DND-41 (cell line): ENCODE measurements around the gene ATP2A3.

Source experiments
- ATAC-seq: fragments of 200-7000 bp; cut with Tn5 transposase; 3 replicates; pipeline ENCODE4 v1.9.1; 2021; ENCODE audit warnings: low read depth; ENCODE audit not compliant: insufficient read depth
- DNase-seq: peaks from one replicate; pipeline ENCODE4 v3.0.0-alpha.2; 2020
- H2AFZ ChIP-seq: 2 replicates; pipeline ENCODE4 v1.6.0; 2012; ENCODE audit warnings: low read depth, low read length
- H3K27ac ChIP-seq: 2 replicates; pipeline ENCODE4 v1.5.1; 2012; ENCODE audit warnings: low read length, inconsistent platforms
- H3K27me3 ChIP-seq: fragments of 200-600 bp; sonication (generic); 2 replicates; pipeline ENCODE4 v1.6.0; 2012; ENCODE audit warnings: low read length, mild to moderate bottlenecking, inconsistent platforms; ENCODE audit not compliant: insufficient read depth, poor library complexity
- H3K36me3 ChIP-seq: 2 replicates; pipeline ENCODE4 v1.5.1; 2012; ENCODE audit warnings: low read length, inconsistent platforms; ENCODE audit not compliant: insufficient read depth
- H3K4me1 ChIP-seq: 2 replicates; pipeline ENCODE4 v1.5.1; 2012; ENCODE audit warnings: mild to moderate bottlenecking, low read length; ENCODE audit not compliant: insufficient read depth
- H3K4me2 ChIP-seq: 2 replicates; pipeline ENCODE4 v1.6.0; 2012; ENCODE audit warnings: mild to moderate bottlenecking, moderate library complexity, low read length, inconsistent platforms; ENCODE audit not compliant: insufficient read depth
- H3K4me3 ChIP-seq, 2 experiments: fragments of 200-600 bp in 1 of 2; shearing (Covaris generic) in 1 of 2; 2 replicates each; pipeline ENCODE4 v1.5.1; 2012 to 2016; ENCODE audit warnings: inconsistent platforms in 2 of 2, low read length in 2 of 2, mild to moderate bottlenecking in 2 of 2, low read depth in 1 of 2, moderate library complexity in 1 of 2
- H3K79me2 ChIP-seq: 2 replicates; pipeline ENCODE4 v1.6.0; 2012; ENCODE audit warnings: low read length, inconsistent platforms; ENCODE audit not compliant: insufficient read depth
- H3K9ac ChIP-seq: 2 replicates; pipeline ENCODE4 v1.6.0; 2012; ENCODE audit warnings: low read depth, mild to moderate bottlenecking, inconsistent platforms, low read length, moderate library complexity
- H3K9me3 ChIP-seq: 2 replicates; pipeline ENCODE4 v1.5.1; 2012; ENCODE audit warnings: low read length, moderate library complexity, mild to moderate bottlenecking, inconsistent platforms; ENCODE audit not compliant: insufficient read depth, severe bottlenecking
- H4K20me1 ChIP-seq: 2 replicates; pipeline ENCODE4 v1.6.0; 2012; ENCODE audit warnings: low read length; ENCODE audit not compliant: insufficient read depth
- EZH2 ChIP-seq: IDR thresholded peaks from 3 replicates; pipeline ENCODE4 v1.6.1; 2012; ENCODE audit warnings: borderline replicate concordance, low read depth, mild to moderate bottlenecking, moderate library complexity, low read length, inconsistent platforms; ENCODE audit not compliant: severe bottlenecking
- TF ChIP-seq, protein P1 (sequence below): IDR thresholded peaks from 2 replicates; pipeline ENCODE4 v1.5.1; 2012; ENCODE audit warnings: borderline replicate concordance, low read length, moderate library complexity, mild to moderate bottlenecking; ENCODE audit not compliant: poor library complexity, severe bottlenecking; ENCODE audit errors: extremely low read depth

The ATP2A3 gene

DNA sequence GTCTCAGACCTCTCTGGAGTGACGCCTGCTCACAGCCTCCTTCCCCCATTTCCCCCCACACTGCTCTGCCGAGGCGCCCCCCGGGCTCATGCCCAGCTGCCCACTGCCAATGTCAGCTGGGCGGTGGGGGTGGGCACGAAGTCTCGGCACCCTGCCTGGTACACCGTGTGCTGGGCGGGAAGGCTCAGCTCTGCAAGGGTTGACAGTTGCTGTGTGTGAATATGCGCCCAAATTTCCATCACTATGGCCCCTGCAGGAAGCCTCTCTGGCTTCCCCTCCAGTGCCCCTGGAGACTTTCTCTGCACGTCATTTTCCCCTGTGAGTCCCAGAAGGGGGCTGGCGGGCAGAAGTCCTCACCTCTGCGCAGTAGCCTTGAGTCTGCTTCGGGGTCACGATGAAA lies 59.7 kb downstream of the ATP2A3 start:
- no peaks in the 10 kb centered on the region for H4K20me1 ChIP-seq
- TF ChIP-seq, protein P1, sequence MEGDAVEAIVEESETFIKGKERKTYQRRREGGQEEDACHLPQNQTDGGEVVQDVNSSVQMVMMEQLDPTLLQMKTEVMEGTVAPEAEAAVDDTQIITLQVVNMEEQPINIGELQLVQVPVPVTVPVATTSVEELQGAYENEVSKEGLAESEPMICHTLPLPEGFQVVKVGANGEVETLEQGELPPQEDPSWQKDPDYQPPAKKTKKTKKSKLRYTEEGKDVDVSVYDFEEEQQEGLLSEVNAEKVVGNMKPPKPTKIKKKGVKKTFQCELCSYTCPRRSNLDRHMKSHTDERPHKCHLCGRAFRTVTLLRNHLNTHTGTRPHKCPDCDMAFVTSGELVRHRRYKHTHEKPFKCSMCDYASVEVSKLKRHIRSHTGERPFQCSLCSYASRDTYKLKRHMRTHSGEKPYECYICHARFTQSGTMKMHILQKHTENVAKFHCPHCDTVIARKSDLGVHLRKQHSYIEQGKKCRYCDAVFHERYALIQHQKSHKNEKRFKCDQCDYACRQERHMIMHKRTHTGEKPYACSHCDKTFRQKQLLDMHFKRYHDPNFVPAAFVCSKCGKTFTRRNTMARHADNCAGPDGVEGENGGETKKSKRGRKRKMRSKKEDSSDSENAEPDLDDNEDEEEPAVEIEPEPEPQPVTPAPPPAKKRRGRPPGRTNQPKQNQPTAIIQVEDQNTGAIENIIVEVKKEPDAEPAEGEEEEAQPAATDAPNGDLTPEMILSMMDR, result no peak
- TF ChIP-seq EZH2, result no peak
- H3K9me3 ChIP-seq, result no peaks in the 10 kb centered on the region
- H3K4me2 ChIP-seq, result no peak overlapping the region
- H3K79me2 ChIP-seq, result no peaks in the 10 kb centered on the region
- H3K36me3 ChIP-seq, result no peaks in the 10 kb centered on the region
- ATAC-seq, result peak; percentile 49
- H3K27me3 ChIP-seq, result no peaks in the 10 kb centered on the region
- no peak for DNase-seq
- H3K9ac ChIP-seq, result no peak overlapping the region
- H3K4me3 ChIP-seq, result no peak overlapping the region
- H3K4me1 ChIP-seq, result peaks cover 12% of the 10 kb centered on the region; the same call in 1 of the 2 replicates
- H3K27ac ChIP-seq, result no peak overlapping the region; the same call in 1 of the 2 replicates
- no peak overlapping the region for H2AFZ ChIP-seq

GRCh38 chr17:3903881-3904290 lies 60.4 kb downstream of the ATP2A3 start:
- no peak overlapping the region for H3K4me3 ChIP-seq
- H3K79me2 ChIP-seq, result no peaks in the 10 kb centered on the region
- H4K20me1 ChIP-seq, result no peaks in the 10 kb centered on the region
- ATAC-seq, result no peak
- H2AFZ ChIP-seq, result no peak overlapping the region
- H3K27ac ChIP-seq, result no peak overlapping the region
- H3K27me3 ChIP-seq, result no peaks in the 10 kb centered on the region
- no peaks in the 10 kb centered on the region for H3K36me3 ChIP-seq
- H3K4me1 ChIP-seq, result peaks cover 12% of the 10 kb centered on the region; the same call in 1 of the 2 replicates
- H3K9me3 ChIP-seq, result no peaks in the 10 kb centered on the region
- H3K4me2 ChIP-seq, result no peak overlapping the region
- TF ChIP-seq EZH2, result no peak
- TF ChIP-seq, protein P1, result no peak
- H3K9ac ChIP-seq, result no peak overlapping the region
- no peak for DNase-seq

DNA sequence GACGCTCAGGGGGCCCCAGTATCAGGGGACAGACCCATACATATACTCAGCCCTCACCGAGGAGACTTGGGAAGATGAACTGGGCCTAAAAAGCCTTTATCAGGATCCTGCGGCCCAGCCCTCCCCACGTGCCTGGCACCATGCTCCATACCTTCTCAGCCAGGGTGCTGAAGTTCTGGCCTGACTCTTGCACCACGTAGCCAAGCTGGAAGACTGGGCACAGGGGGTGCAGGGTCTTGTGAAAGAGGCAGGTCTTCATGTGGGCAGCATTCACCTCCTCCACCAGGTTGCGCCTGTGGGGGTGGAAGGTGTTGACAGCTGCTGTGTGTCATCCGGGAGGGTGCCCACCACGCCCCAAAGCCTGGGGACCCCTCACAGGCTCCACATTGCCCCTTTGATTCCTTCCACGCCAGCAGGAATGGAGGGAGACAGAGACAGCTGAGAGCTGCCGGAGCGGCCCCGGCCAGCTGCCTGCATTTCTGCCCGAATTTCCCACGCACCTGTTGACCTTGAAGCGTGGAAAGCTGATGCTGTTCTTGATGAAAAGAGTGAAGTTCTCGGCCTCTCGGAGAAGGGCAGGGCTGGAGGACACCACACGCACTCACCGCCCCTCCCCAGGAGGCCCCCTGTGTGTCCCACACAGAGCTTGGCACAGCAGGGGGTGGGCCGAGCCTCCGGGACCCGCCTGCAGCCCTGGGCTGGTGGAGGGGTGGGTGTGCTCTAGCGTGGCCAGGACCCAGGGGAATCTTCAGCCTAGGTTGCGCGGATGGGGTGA lies 61.0 kb downstream of the ATP2A3 start:
- H3K27ac ChIP-seq, result no peak overlapping the region
- ATAC-seq, result no peak
- no peaks in the 10 kb centered on the region for H3K36me3 ChIP-seq
- peaks cover 12% of the 10 kb centered on the region; the same call in 1 of the 2 replicates for H3K4me1 ChIP-seq
- no peak overlapping the region for H3K9ac ChIP-seq
- no peak overlapping the region for H3K4me2 ChIP-seq
- H3K79me2 ChIP-seq, result no peaks in the 10 kb centered on the region
- no peak overlapping the region for H2AFZ ChIP-seq
- no peaks in the 10 kb centered on the region for H3K27me3 ChIP-seq
- DNase-seq, result no peak
- H3K9me3 ChIP-seq, result no peaks in the 10 kb centered on the region
- no peak overlapping the region for H3K4me3 ChIP-seq
- H4K20me1 ChIP-seq, result no peaks in the 10 kb centered on the region
- no peak for TF ChIP-seq EZH2
- TF ChIP-seq, protein P1, result no peak
